ENCODE measurements around the gene KRTAP12-3.
"Not testable (repeated sequence)": the region's sequence is repeated elsewhere in the genome, so short reads cannot be mapped to it uniquely, and the experiment has no call there.

KRTAP12-3 gene

DNA sequence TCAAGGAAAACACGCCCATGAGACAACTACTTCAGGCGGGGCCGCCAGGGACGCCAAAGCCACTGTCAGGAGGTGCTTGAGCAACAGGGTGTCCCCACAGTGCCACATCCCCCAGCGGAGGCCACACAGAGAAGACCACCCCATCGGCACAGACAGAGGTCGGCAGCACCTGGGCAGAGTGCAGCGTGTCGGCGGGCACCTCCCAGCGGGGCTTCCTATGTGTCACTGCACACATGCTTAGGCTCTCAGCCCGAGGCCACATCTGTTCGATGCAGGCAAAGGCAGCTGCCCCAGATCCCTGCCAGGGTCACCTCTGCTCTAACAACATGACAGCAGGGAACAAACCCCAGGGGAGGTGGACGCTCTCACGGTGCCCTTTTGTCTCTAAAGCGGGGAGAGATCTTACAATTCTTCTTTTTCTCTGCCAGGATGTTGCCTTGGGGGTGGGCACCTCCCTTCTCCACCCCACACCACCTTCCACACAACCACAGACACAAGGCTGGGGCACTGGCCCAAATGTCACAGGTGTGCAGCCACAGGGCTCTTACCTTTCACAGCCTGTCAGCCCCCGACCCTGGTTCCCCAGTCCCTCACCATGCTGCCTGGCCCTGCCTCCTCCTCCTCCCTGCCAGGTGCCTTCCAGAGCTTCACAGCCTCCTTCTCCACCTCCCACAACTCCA lies 41.7 kb upstream of the KRTAP12-3 start:
- Histone ChIP-seq H3K9ac (ENCODE audit: low read depth, low read length) (no peak overlapping the region), H3K27ac (ENCODE audit: low read depth, low read length) (no peak overlapping the region), H3K36me3 (ENCODE audit: insufficient read depth, low read length) (no peaks in the 10 kb centered on the region), H3K27me3 (ENCODE audit: insufficient read depth, low read length) (no peaks in the 10 kb centered on the region), H3K4me3 (ENCODE audit: low read length) (no peak overlapping the region), H3K4me1 (ENCODE audit: insufficient read depth, low read length) (no peaks in the 10 kb centered on the region), H3K9me3 (ENCODE audit: insufficient read depth, low read depth, low read length) (peaks cover 30% of the 10 kb centered on the region)
- WGBS, result 89% methylated on average over 17 of the region's 17 CpGs

DNA sequence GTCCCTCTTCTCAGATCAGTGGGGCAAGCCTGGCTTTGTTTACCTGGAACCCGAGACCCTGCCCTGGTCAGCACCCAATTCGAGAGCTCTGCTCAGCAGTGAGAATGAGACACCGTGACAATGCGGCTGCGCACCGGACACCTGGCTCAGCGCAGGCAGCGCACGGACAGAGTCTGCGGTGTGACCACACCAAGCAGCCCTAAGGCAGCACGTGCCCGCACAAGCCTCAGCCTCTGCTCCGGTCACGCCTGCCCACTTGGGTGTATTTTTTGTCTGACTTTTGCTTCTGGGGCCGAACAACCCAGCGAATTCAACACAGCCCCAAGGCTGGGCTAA lies 41.2 kb upstream of the KRTAP12-3 start:
- Histone ChIP-seq H3K9me3 (ENCODE audit: insufficient read depth, low read depth, low read length) (peaks cover 30% of the 10 kb centered on the region), H3K4me1 (ENCODE audit: insufficient read depth, low read length) (no peaks in the 10 kb centered on the region), H3K27me3 (ENCODE audit: insufficient read depth, low read length) (no peaks in the 10 kb centered on the region), H3K9ac (ENCODE audit: low read depth, low read length) (no peak overlapping the region), H3K4me3 (ENCODE audit: low read length) (no peak overlapping the region), H3K27ac (ENCODE audit: low read depth, low read length) (no peak overlapping the region), H3K36me3 (ENCODE audit: insufficient read depth, low read length) (no peaks in the 10 kb centered on the region)
- WGBS, result 88% methylated on average over 16 of the region's 16 CpGs

DNA sequence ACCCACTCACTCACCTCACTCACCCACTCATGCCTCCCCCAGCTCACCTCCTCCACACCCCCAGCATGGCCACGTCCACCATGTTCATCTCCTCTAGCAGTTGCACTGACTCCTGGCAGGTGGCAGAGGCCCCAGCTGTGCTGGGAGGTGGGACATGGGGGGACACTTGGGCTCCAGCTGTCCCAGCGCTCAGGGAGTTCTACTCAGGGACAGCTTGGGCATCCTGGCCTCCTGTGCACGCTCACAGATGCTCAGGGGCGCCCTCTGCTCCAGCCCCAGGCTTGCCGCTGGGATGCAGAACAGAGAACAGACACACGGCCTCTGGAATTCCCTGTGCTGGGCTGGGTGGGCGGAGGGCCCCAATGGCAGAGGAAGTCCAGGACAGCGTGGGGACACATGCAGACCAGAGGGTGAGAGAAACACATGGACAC lies 40.6 kb upstream of the KRTAP12-3 start:
- Histone ChIP-seq H3K27ac (ENCODE audit: low read depth, low read length) (no peak overlapping the region), H3K27me3 (ENCODE audit: insufficient read depth, low read length) (no peaks in the 10 kb centered on the region), H3K9me3 (ENCODE audit: insufficient read depth, low read depth, low read length) (peaks cover 27% of the 10 kb centered on the region; the same call in 1 of the 2 replicates), H3K4me3 (ENCODE audit: low read length) (no peak overlapping the region), H3K9ac (ENCODE audit: low read depth, low read length) (no peak overlapping the region), H3K36me3 (ENCODE audit: insufficient read depth, low read length) (no peaks in the 10 kb centered on the region), H3K4me1 (ENCODE audit: insufficient read depth, low read length) (no peaks in the 10 kb centered on the region)
- 72% methylated on average over 8 of the region's 8 CpGs for WGBS

DNA sequence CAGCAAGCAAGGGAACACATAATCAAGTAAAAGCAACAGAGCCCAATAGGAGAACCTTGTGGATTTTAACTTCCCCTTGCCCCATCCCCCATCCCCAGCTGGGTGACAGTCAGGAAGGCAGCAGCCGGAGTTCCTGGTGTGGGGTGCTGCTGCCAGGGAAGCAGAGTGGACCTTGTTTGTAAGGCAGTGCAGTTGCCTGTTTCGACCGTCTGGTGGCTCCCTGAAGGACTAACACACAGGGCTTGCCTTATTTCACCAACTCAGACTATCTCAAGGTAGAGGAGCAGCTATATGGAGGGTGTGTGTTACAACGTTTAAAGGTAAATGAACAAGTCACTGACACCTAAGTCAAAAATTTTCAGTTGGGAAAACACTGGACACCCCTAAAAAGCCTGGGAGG lies 39.2 kb upstream of the KRTAP12-3 start:
- no peaks in the 10 kb centered on the region for H3K27me3 ChIP-seq (ENCODE audit: insufficient read depth, low read length)
- no peaks in the 10 kb centered on the region for H3K4me1 ChIP-seq (ENCODE audit: insufficient read depth, low read length)
- H3K4me3 ChIP-seq (ENCODE audit: low read length), result no peak overlapping the region
- H3K9me3 ChIP-seq (ENCODE audit: insufficient read depth, low read depth, low read length), result peaks cover 40% of the 10 kb centered on the region
- 70% methylated on average over 4 of the region's 4 CpGs for WGBS
- H3K36me3 ChIP-seq (ENCODE audit: insufficient read depth, low read length), result no peaks in the 10 kb centered on the region
- H3K27ac ChIP-seq (ENCODE audit: low read depth, low read length), result no peak overlapping the region
- no peak overlapping the region for H3K9ac ChIP-seq (ENCODE audit: low read depth, low read length)

DNA sequence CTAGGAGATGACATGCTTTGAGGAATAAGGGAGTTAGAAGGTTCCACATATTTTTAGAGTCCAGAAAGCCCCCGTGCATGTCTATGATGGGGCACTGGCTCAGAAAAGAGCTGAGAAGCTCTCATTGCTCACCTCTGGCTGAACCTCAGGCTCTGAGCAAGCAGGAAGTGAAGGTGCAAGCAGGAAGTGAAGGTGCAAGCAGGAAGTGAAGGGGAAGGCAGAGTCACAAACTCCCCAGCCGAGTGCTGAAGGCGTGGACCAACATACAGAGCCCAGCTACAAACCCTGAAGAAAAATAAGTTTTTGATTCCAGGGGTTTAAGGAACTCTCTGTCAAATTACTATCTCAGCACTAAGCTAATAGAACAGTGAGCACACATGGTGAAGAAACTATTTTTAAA lies 38.8 kb upstream of the KRTAP12-3 start:
- Histone ChIP-seq H3K27me3 (ENCODE audit: insufficient read depth, low read length) (no peaks in the 10 kb centered on the region), H3K4me3 (ENCODE audit: low read length) (no peak overlapping the region), H3K4me1 (ENCODE audit: insufficient read depth, low read length) (no peaks in the 10 kb centered on the region), H3K27ac (ENCODE audit: low read depth, low read length) (no peak overlapping the region), H3K9ac (ENCODE audit: low read depth, low read length) (no peak overlapping the region), H3K9me3 (ENCODE audit: insufficient read depth, low read depth, low read length) (peaks cover 44% of the 10 kb centered on the region), H3K36me3 (ENCODE audit: insufficient read depth, low read length) (no peaks in the 10 kb centered on the region)
- WGBS, result 97% methylated on average over 3 of the region's 3 CpGs

DNA sequence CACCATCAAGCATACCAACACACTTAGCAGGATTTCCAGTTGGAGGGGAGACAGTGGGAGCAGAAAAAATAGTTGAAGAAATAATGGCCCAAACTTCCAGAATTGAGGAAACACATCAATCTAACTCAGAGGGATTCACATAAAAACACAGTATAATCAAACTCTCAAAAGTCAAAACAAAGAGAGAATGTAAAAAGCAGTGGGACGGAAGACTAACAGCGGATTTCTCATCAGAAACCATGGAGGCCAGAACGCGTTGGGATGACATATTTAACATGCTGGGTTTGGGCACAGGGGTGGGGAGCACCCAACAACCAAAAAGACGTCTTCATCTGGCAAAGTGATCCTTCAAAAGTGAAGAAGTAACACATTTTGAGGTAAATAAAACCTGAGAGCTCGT lies 37.8 kb upstream of the KRTAP12-3 start:
- 94% methylated on average over 6 of the region's 6 CpGs for WGBS
- Histone ChIP-seq H3K36me3 (ENCODE audit: insufficient read depth, low read length) (no peaks in the 10 kb centered on the region), H3K27me3 (ENCODE audit: insufficient read depth, low read length) (no peaks in the 10 kb centered on the region), H3K9me3 (ENCODE audit: insufficient read depth, low read depth, low read length) (peaks cover 53% of the 10 kb centered on the region), H3K4me1 (ENCODE audit: insufficient read depth, low read length) (no peaks in the 10 kb centered on the region), H3K27ac (ENCODE audit: low read depth, low read length) (no peak overlapping the region), H3K9ac (ENCODE audit: low read depth, low read length) (no peak overlapping the region), H3K4me3 (ENCODE audit: low read length) (no peak overlapping the region)

DNA sequence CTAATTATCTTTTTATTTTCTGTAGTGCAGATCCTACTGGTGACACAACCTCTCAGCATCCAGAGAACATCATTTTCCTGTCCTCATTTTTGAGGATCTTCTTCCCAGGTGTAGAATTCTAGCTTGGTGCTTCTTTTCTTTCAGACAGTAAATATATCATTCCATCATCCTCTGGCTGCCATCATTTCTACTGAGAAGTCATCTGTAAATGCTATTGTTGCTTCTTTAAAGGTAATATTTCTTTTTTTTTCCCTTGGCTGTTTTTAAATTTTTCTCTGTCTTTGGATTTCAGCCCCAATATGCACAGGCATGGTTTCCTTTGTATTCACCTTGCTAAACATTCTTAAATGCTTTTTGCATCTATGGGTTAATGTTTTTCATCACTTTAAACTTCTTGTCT lies 34.2 kb upstream of the KRTAP12-3 start:
- Histone ChIP-seq H3K9me3 (ENCODE audit: insufficient read depth, low read depth, low read length) (peaks cover 56% of the 10 kb centered on the region), H3K36me3 (ENCODE audit: insufficient read depth, low read length) (no peaks in the 10 kb centered on the region), H3K4me1 (ENCODE audit: insufficient read depth, low read length) (no peaks in the 10 kb centered on the region), H3K27me3 (ENCODE audit: insufficient read depth, low read length) (no peaks in the 10 kb centered on the region), H3K9ac (ENCODE audit: low read depth, low read length) (no peak overlapping the region), H3K27ac (ENCODE audit: low read depth, low read length) (no peak overlapping the region), H3K4me3 (ENCODE audit: low read length) (no peak overlapping the region)

DNA sequence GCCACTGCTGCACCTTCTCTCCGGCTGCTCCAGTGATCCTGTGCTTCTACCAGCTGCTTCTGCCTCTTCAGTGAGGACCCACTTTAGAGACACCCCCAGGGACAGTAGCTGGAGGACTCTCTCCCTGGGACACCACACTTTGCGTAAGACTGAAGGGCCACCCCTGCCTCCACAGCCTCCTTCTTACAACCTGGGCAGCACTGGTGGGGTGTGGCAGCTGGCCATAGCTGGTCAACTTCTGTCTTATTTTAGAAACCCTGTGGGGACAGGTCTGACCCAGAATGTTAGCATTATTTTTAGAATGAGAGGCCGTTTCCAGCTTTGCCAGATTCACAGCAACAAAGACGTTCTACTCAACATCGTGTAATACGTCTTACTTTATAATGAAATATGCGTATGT lies 32.0 kb upstream of the KRTAP12-3 start:
- no peak overlapping the region for H3K4me3 ChIP-seq (ENCODE audit: low read length)
- H3K36me3 ChIP-seq (ENCODE audit: insufficient read depth, low read length), result no peaks in the 10 kb centered on the region
- no peak overlapping the region for H3K9ac ChIP-seq (ENCODE audit: low read depth, low read length)
- no peaks in the 10 kb centered on the region for H3K27me3 ChIP-seq (ENCODE audit: insufficient read depth, low read length)
- 91% methylated on average over 7 of the region's 7 CpGs for WGBS
- H3K9me3 ChIP-seq (ENCODE audit: insufficient read depth, low read depth, low read length), result peaks cover 38% of the 10 kb centered on the region
- H3K4me1 ChIP-seq (ENCODE audit: insufficient read depth, low read length), result no peaks in the 10 kb centered on the region
- H3K27ac ChIP-seq (ENCODE audit: low read depth, low read length), result no peak overlapping the region

DNA sequence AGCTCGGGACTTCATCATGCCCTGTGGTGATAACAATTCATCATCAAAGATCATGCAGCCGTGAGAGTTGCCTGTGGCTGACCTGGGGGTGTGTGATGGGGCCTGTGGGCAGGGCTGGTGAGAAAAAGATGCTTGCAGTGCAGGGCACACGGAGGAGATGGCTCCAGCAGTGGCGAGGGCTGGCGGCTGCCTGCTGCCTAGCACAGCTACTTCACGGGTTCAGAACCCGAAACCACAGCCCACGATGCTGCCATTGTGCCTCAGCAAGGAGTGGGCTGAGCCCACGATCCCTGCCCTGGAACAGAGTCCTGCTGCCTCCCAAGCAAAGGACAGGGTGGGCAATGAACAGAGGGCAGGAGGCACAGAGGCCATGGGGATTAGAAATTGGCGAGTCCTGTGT lies 31.5 kb upstream of the KRTAP12-3 start:
- H3K27ac ChIP-seq (ENCODE audit: low read depth, low read length), result no peak overlapping the region
- H3K4me1 ChIP-seq (ENCODE audit: insufficient read depth, low read length), result no peaks in the 10 kb centered on the region
- H3K27me3 ChIP-seq (ENCODE audit: insufficient read depth, low read length), result no peaks in the 10 kb centered on the region
- H3K4me3 ChIP-seq (ENCODE audit: low read length), result no peak overlapping the region
- no peaks in the 10 kb centered on the region for H3K36me3 ChIP-seq (ENCODE audit: insufficient read depth, low read length)
- H3K9me3 ChIP-seq (ENCODE audit: insufficient read depth, low read depth, low read length), result peaks cover 33% of the 10 kb centered on the region
- 91% methylated on average over 10 of the region's 10 CpGs for WGBS
- H3K9ac ChIP-seq (ENCODE audit: low read depth, low read length), result no peak overlapping the region

DNA sequence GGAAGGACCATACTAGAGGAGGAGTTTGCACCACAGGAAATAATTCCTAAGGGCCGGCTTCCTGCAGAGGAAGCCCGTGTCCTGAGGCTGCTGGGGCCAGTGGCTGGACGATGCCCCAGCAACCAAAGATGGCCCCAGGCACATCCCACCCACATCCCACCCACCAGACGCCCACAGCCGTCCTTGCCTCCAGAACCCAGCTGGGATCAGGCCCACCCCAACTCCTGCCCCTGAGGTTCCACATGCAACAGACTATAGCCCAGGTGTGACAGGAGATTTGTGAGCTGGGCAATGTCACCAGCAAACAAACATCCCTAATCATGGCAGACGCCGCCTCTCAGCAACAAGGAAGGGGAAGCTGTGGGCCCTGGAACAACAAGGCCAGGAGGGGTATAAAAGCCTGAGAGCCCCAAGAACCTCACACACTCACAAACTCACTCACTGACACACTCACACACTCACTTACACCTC lies 31.0 kb upstream of the KRTAP12-3 start, which contains the start of gene KRTAP10-9:
KRTAP10-9 (plus strand) TSS at position 421 of the 471 bp plus-strand sequence. CDS start 79 bp downstream, outside the sequence.
- no peaks in the 10 kb centered on the region for H3K27me3 ChIP-seq (ENCODE audit: insufficient read depth, low read length)
- 80% methylated on average over 7 of the region's 7 CpGs for WGBS
- peaks cover 31% of the 10 kb centered on the region for H3K9me3 ChIP-seq (ENCODE audit: insufficient read depth, low read depth, low read length)

DNA sequence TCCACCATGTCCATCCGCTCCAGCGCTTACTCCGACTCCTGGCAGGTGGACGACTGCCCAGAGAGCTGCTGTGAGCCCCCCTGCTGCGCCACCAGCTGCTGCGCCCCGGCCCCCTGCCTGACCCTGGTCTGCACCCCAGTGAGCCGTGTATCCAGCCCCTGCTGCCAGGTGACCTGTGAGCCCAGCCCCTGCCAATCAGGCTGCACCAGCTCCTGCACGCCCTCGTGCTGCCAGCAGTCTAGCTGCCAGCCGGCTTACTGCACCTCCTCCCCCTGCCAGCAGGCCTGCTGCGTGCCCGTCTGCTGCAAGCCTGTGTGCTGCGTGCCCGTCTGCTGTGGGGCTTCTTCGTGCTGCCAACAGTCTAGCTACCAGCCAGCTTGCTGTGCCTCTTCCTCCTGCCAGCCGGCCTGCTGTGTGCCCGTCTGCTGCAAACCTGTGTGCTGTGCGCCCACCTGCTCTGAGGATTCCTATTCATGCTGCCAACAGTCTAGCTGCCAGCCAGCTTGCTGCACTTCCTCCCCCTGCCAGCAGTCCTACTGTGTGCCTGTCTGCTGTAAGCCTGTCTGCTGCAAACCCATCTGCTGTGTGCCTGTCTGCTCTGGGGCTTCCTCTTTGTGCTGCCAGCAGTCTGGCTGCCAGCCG lies 30.4 kb upstream of the KRTAP12-3 start:
- H3K9me3 ChIP-seq (ENCODE audit: insufficient read depth, low read depth, low read length), result peaks cover 36% of the 10 kb centered on the region
- not testable (repeated sequence) for H3K27me3 ChIP-seq (ENCODE audit: insufficient read depth, low read length); H3K9ac ChIP-seq (ENCODE audit: low read depth, low read length); H3K4me3 ChIP-seq (ENCODE audit: low read length); H3K36me3 ChIP-seq (ENCODE audit: insufficient read depth, low read length); H3K4me1 ChIP-seq (ENCODE audit: insufficient read depth, low read length); H3K27ac ChIP-seq (ENCODE audit: low read depth, low read length)
- WGBS, result 91% methylated on average over 20 of the region's 20 CpGs

More for the DNA sequence above, 31.0 kb upstream of the KRTAP12-3 start, which contains the start of gene KRTAP10-9:
- no peaks in the 10 kb centered on the region for H3K4me1 ChIP-seq (ENCODE audit: insufficient read depth, low read length)
- H3K36me3 ChIP-seq (ENCODE audit: insufficient read depth, low read length), result no peaks in the 10 kb centered on the region
- no peak within 1 kb of the TSS for H3K27ac ChIP-seq (ENCODE audit: low read depth, low read length)
- H3K9ac ChIP-seq (ENCODE audit: low read depth, low read length), result no peak within 1 kb of the TSS
- no peak within 1 kb of the TSS for H3K4me3 ChIP-seq (ENCODE audit: low read length)

Data from HUES64 (cell line).